ENCODE data around the gene EPHA2.

EPHA2 gene

DNA sequence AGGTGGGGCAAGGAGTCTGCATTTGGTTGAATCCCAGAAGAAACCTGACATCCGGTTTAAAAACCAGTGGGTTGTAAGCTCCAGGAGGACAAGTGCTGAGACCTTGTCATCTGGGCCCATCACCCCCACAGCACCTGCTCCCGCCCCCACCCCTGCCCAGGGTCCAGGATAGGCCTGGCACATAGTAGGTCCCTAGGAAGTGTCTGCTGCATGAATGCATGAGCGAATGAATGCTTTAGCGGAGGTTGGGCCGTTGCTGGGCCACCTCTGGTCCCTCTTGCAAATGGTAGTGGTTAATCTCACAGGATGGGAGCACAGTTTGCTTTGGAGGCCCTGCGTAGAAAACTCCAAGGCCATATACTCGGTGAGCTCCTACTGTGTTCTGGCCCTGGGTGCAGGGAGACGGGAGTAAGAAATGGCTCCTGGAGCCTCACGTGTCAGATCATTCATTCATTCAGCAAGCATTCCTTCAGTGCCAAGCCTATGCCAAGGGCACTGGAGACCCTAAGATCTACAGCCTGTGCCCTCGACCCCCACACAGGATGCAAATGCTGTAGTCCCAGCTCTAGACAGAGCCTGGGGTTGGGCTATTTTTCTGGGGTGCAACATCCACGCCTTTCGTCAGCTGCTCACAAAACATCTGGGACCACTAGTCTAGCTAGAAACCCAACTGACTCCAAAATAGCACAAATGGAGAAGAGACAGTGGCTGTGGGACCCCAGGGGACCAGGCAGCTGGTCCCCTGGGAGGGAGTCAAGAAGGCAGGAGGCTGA lies 28.9 kb downstream of the EPHA2 start:
- Histone ChIP-seq H3K27ac (ENCODE audit: insufficient read depth, low read depth, low read length, poor library complexity, severe bottlenecking) (no peak overlapping the region), H3K27me3 (ENCODE audit: control insufficient read depth, insufficient read depth, low read length, poor library complexity, severe bottlenecking) (no peaks in the 10 kb centered on the region), H3K4me3 (ENCODE audit: insufficient read depth, low read depth, low read length) (no peak overlapping the region), H3K36me3 (ENCODE audit: control insufficient read depth, insufficient read depth, low read length) (peaks cover 20% of the 10 kb centered on the region), H3K4me1 (ENCODE audit: control insufficient read depth, insufficient read depth, low read length) (peaks cover 6% of the 10 kb centered on the region), H3K9me3 (ENCODE audit: control insufficient read depth, low read length) (no peaks in the 10 kb centered on the region)
- 93 to 96% methylated on average over 12 of the region's 12 CpGs for WGBS, 2 experiments

GRCh38 chr1:16126160-16126559 lies 29.7 kb downstream of the EPHA2 start:
- no peak overlapping the region for H3K4me3 ChIP-seq (ENCODE audit: insufficient read depth, low read depth, low read length)
- 96 to 98% methylated on average over 9 of the region's 9 CpGs for WGBS, 2 experiments
- peaks cover 6% of the 10 kb centered on the region for H3K4me1 ChIP-seq (ENCODE audit: control insufficient read depth, insufficient read depth, low read length)
- H3K36me3 ChIP-seq (ENCODE audit: control insufficient read depth, insufficient read depth, low read length) = peaks cover 20% of the 10 kb centered on the region
- H3K9me3 ChIP-seq (ENCODE audit: control insufficient read depth, low read length) = no peaks in the 10 kb centered on the region
- H3K27ac ChIP-seq (ENCODE audit: insufficient read depth, low read depth, low read length, poor library complexity, severe bottlenecking) = no peak overlapping the region
- no peaks in the 10 kb centered on the region for H3K27me3 ChIP-seq (ENCODE audit: control insufficient read depth, insufficient read depth, low read length, poor library complexity, severe bottlenecking)

GRCh38 chr1:16125483-16125882 lies 30.4 kb downstream of the EPHA2 start:
- peaks cover 6% of the 10 kb centered on the region for H3K4me1 ChIP-seq (ENCODE audit: control insufficient read depth, insufficient read depth, low read length)
- H3K36me3 ChIP-seq (ENCODE audit: control insufficient read depth, insufficient read depth, low read length) = peaks cover 20% of the 10 kb centered on the region
- no peak overlapping the region for H3K4me3 ChIP-seq (ENCODE audit: insufficient read depth, low read depth, low read length)
- WGBS, 2 experiments = 90 to 96% methylated on average over 3 of the region's 3 CpGs
- no peaks in the 10 kb centered on the region for H3K9me3 ChIP-seq (ENCODE audit: control insufficient read depth, low read length)
- no peak overlapping the region for H3K27ac ChIP-seq (ENCODE audit: insufficient read depth, low read depth, low read length, poor library complexity, severe bottlenecking)
- H3K27me3 ChIP-seq (ENCODE audit: control insufficient read depth, insufficient read depth, low read length, poor library complexity, severe bottlenecking) = no peaks in the 10 kb centered on the region

- peaks cover 18% of the 10 kb centered on the region for H3K36me3 ChIP-seq (ENCODE audit: control insufficient read depth, insufficient read depth, low read length)
Observed at GRCh38 chr1:16125088-16125470, 30.8 kb downstream of the EPHA2 start.

DNA sequence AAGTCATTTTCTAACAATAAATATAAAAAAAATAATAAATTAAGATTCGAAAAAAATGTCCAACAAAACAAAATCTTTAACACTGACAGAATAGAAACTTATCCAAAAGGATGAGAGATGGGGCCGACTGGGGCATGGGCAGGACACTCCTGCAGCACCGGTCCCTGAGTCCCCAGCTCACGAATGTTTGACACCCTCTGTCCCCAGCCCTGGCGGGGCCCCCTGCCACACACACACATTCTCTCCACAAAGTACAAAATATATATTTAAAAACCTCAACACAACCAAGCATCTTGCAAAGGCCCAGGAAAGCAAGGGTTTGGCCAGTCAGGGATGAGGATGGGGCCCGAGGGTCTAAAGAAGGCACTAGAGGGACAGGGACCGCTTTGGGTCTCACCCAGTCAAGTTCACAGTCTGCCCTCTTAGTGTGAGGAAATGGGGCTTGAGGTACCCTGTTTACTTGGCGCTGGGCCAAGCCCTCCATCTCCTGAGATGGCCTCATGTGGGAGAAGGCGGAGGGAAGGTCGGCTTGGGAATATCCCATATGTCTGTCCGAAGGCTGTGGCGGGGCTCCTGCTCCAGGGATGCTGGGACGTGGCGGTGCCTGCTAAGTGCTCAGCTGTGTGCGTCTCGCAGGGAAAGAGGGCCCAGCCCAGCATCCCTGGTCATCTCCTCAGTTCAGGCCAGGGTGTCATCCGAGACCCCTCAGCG lies 31.3 kb downstream of the EPHA2 start:
- 95% methylated on average over 18 of the region's 18 CpGs for WGBS, 2 experiments
- H3K9me3 ChIP-seq (ENCODE audit: control insufficient read depth, low read length) = no peaks in the 10 kb centered on the region
- no peak overlapping the region for H3K27ac ChIP-seq (ENCODE audit: insufficient read depth, low read depth, low read length, poor library complexity, severe bottlenecking)
- H3K4me1 ChIP-seq (ENCODE audit: control insufficient read depth, insufficient read depth, low read length) = peaks cover 15% of the 10 kb centered on the region
- no peaks in the 10 kb centered on the region for H3K27me3 ChIP-seq (ENCODE audit: control insufficient read depth, insufficient read depth, low read length, poor library complexity, severe bottlenecking)
- H3K36me3 ChIP-seq (ENCODE audit: control insufficient read depth, insufficient read depth, low read length) = peaks cover 16% of the 10 kb centered on the region
- no peak overlapping the region for H3K4me3 ChIP-seq (ENCODE audit: insufficient read depth, low read depth, low read length)

More at GRCh38 chr1:16125088-16125470, 30.8 kb downstream of the EPHA2 start:
- Histone ChIP-seq H3K27me3 (ENCODE audit: control insufficient read depth, insufficient read depth, low read length, poor library complexity, severe bottlenecking) (no peaks in the 10 kb centered on the region), H3K27ac (ENCODE audit: insufficient read depth, low read depth, low read length, poor library complexity, severe bottlenecking) (no peak overlapping the region), H3K4me3 (ENCODE audit: insufficient read depth, low read depth, low read length) (no peak overlapping the region), H3K9me3 (ENCODE audit: control insufficient read depth, low read length) (no peaks in the 10 kb centered on the region), H3K4me1 (ENCODE audit: control insufficient read depth, insufficient read depth, low read length) (peaks cover 9% of the 10 kb centered on the region)
- 85% methylated on average over 11 of the region's 11 CpGs for WGBS, 2 experiments

GRCh38 chr1:16122916-16123315 lies 33.0 kb downstream of the EPHA2 start:
- no peaks in the 10 kb centered on the region for H3K27me3 ChIP-seq (ENCODE audit: control insufficient read depth, insufficient read depth, low read length, poor library complexity, severe bottlenecking)
- H3K4me3 ChIP-seq (ENCODE audit: insufficient read depth, low read depth, low read length) = no peak overlapping the region
- no peak overlapping the region for H3K27ac ChIP-seq (ENCODE audit: insufficient read depth, low read depth, low read length, poor library complexity, severe bottlenecking)
- H3K9me3 ChIP-seq (ENCODE audit: control insufficient read depth, low read length) = no peaks in the 10 kb centered on the region
- H3K36me3 ChIP-seq (ENCODE audit: control insufficient read depth, insufficient read depth, low read length) = peaks cover 5% of the 10 kb centered on the region
- WGBS, 2 experiments = 88 to 91% methylated on average over 6 of the region's 6 CpGs
- H3K4me1 ChIP-seq (ENCODE audit: control insufficient read depth, insufficient read depth, low read length) = peaks cover 29% of the 10 kb centered on the region

GRCh38 chr1:16122350-16122881 lies 33.5 kb downstream of the EPHA2 start:
- Histone ChIP-seq H3K36me3 (ENCODE audit: control insufficient read depth, insufficient read depth, low read length) (peaks cover under 1% of the 10 kb centered on the region), H3K27ac (ENCODE audit: insufficient read depth, low read depth, low read length, poor library complexity, severe bottlenecking) (no peak overlapping the region), H3K4me3 (ENCODE audit: insufficient read depth, low read depth, low read length) (no peak overlapping the region), H3K4me1 (ENCODE audit: control insufficient read depth, insufficient read depth, low read length) (peaks cover 34% of the 10 kb centered on the region), H3K9me3 (ENCODE audit: control insufficient read depth, low read length) (no peaks in the 10 kb centered on the region), H3K27me3 (ENCODE audit: control insufficient read depth, insufficient read depth, low read length, poor library complexity, severe bottlenecking) (no peaks in the 10 kb centered on the region)
- WGBS, 2 experiments = 78 to 83% methylated on average over 4 of the region's 4 CpGs

DNA sequence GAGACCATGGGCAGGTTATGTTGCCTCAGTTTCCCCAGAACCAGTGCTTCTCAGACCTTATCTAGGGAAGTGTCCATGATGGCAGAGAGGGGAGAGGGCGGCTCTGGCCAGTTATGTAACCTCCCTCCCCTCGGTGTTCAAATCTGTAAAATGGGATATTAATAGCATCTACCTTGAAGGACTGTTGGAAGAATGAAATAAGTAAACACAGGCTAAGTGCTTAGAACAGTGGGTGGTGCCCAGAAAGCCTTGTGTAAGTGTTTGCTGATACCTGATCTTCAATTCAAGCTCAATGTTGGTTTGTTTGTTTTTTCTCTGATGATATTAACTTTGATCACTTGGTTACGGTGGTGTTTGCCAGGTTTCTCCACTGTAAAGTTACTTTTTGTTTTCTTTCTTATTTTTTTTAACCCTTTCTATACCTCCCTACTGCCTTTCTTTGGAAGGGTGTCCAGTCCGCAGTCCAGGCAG lies 34.9 kb downstream of the EPHA2 start:
- Histone ChIP-seq H3K27me3 (ENCODE audit: control insufficient read depth, insufficient read depth, low read length, poor library complexity, severe bottlenecking) (no peaks in the 10 kb centered on the region), H3K4me1 (ENCODE audit: control insufficient read depth, insufficient read depth, low read length) (peaks cover 47% of the 10 kb centered on the region)
- WGBS, 2 experiments = 93 to 98% methylated on average over 3 to 4 of the region's 4 CpGs

GRCh38 chr1:16120407-16120806 lies 35.5 kb downstream of the EPHA2 start:
- Histone ChIP-seq H3K4me3 (ENCODE audit: insufficient read depth, low read depth, low read length) (no peak overlapping the region), H3K9me3 (ENCODE audit: control insufficient read depth, low read length) (no peaks in the 10 kb centered on the region), H3K36me3 (ENCODE audit: control insufficient read depth, insufficient read depth, low read length) (no peaks in the 10 kb centered on the region), H3K27me3 (ENCODE audit: control insufficient read depth, insufficient read depth, low read length, poor library complexity, severe bottlenecking) (no peaks in the 10 kb centered on the region), H3K27ac (ENCODE audit: insufficient read depth, low read depth, low read length, poor library complexity, severe bottlenecking) (no peak overlapping the region), H3K4me1 (ENCODE audit: control insufficient read depth, insufficient read depth, low read length) (peaks cover 52% of the 10 kb centered on the region)
- WGBS, 2 experiments = 89 to 94% methylated on average over 1 of the region's 1 CpG

More for the DNA sequence above, 34.9 kb downstream of the EPHA2 start:
- no peak overlapping the region for H3K4me3 ChIP-seq (ENCODE audit: insufficient read depth, low read depth, low read length)
- H3K27ac ChIP-seq (ENCODE audit: insufficient read depth, low read depth, low read length, poor library complexity, severe bottlenecking) = no peak overlapping the region
- H3K36me3 ChIP-seq (ENCODE audit: control insufficient read depth, insufficient read depth, low read length) = no peaks in the 10 kb centered on the region
- H3K9me3 ChIP-seq (ENCODE audit: control insufficient read depth, low read length) = no peaks in the 10 kb centered on the region

- H3K36me3 ChIP-seq (ENCODE audit: control insufficient read depth, insufficient read depth, low read length) = no peaks in the 10 kb centered on the region
- H3K27me3 ChIP-seq (ENCODE audit: control insufficient read depth, insufficient read depth, low read length, poor library complexity, severe bottlenecking) = no peaks in the 10 kb centered on the region
- H3K4me1 ChIP-seq (ENCODE audit: control insufficient read depth, insufficient read depth, low read length) = peaks cover 57% of the 10 kb centered on the region
- H3K27ac ChIP-seq (ENCODE audit: insufficient read depth, low read depth, low read length, poor library complexity, severe bottlenecking) = no peak overlapping the region
- WGBS, 2 experiments = 84 to 90% methylated on average over 10 of the region's 10 CpGs
- H3K9me3 ChIP-seq (ENCODE audit: control insufficient read depth, low read length) = no peaks in the 10 kb centered on the region
- no peak overlapping the region for H3K4me3 ChIP-seq (ENCODE audit: insufficient read depth, low read depth, low read length)
Observed at GRCh38 chr1:16119926-16120325, 35.9 kb downstream of the EPHA2 start.

Measured in ectodermal cell (in vitro differentiated cells).